Skin of body (tissue), 2 donors: Measurements from ENCODE around the gene HSD17B14. TPM values are rescaled to one million over a fixed set of nuclear protein-coding genes. Genes with fewer than 3 reads are reported as not detected.
"Not testable (repeated sequence)": the region's sequence is repeated elsewhere in the genome, so short reads cannot be mapped to it uniquely, and the experiment has no call there.

Source experiments
- DNase-seq: peaks from one replicate; lab custom pipeline; 2025; lab: John Stamatoyannopoulos, UW
- total RNA-seq: library from RNA; depleted of rRNA; stranded (reverse); fragments of >200 nt; gene quantifications from one replicate; pipeline ENCODE4 v1.2.3, GENCODE V29; 2014

The HSD17B14 gene
- total RNA-seq, 1 donor from 2014 or later: 3.4 TPM

GRCh38 chr19:48799358-48800300 lies 36.7 kb downstream of the HSD17B14 start:
- no peak for DNase-seq

- no peak for DNase-seq
Observed at GRCh38 chr19:48798937-48799336, 37.4 kb downstream of the HSD17B14 start.

DNA sequence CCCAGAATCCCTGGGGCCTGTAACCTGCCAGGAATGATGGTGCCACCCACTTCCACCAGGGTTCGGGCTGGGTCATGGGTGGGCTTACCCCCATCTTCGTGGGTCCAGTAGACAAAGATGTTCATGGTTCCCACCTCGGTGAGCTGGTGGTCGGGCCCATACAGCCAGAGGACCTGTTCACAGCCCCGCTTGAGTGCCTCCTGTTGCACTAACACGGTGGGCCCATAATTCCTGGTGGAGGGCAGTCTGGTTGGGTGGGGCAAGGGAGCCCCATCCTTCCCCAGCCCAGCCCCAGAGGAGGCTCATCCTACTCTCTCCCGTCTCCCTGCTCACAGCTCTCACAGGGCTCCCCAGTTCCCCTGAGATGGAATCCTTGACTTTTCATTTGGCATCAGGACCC lies 39.2 kb downstream of the HSD17B14 start:
- no peak for DNase-seq

DNA sequence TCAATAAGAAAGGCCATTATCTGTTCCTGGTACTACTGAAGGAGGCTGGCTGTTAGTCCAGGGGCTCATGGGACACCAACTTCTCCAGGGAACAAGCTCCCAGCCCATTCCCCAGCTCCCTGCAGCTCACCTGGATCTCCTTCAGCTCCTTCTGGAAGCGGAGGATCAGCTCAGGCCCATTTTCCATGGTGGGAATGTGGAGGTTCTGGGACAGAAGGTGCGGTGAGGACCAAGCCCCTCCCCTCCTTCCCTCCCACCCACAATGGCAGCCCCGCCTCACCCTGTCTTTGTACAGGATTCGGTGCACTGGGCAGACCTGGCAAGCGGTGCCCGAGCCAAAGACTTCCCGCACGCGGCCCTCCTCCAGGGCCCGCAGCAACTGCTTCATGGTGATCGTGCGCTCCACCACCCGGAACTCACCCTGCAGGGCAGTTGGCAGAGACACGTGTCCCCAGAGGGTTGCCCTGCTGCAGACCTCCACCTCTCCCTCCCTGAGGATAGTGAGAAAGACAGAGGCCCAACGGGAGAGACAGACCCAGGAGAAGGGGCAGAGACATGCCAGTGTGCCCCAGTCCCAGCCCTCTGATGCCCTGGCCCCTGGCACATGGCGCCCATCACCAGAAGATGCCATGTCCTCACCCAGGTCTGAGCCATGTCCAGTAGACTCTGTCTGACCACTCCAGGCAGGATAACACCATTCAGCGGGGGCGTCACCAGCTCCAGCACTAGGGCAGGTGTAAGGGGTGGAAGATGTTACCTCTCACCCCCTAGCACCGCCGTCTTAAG lies 39.8 kb downstream of the HSD17B14 start:
- DNase-seq: no peak

DNA sequence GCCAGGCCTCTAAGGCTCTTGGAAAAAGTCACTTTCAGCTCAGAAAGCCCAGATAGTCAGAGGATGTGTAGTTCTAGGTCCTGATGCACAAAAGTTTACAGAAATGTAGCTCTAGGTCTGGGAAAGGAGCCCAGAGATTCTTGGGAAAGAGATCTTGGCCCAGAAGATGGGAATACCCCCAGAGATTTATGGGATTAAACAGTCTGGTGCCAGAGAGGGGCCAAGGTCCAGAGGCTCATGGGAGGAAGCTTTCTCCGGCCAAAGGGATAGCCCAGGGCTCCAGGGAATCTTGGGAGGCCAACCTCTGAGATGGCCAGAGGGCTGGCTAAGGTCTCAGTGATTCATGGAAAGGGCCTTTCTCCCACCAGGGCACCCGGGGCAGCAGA lies 40.6 kb downstream of the HSD17B14 start:
- peak; percentile 74 for DNase-seq

DNA sequence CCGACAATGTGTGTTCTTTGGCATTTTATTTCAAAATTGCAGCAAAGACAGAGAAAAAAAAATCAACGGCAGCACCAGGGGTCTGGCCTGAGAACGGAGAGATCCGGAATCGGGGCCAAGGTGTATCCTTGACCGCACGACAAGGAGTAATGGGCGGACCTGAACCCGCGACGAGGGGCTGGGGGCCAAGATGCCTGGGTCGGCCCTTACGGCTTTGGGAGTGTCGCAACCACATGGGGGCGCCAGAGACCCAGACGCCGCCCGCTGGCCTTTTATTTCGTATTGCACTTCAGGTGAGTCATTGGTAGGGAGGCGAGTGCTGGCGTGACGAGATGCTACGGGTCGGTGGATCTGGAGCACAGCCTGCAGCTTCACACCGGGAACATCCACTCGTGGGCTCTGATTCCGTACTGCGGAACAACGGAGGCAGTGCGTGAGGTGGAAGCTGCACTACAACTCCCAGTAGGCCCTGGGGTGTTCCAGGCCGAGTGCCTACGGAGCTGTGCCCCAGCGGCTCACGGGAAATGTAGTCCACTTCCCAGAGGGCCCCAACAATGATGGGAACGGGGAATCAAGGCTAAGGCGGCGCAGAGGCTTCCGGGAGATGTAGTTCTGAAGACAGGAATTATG lies 41.1 kb downstream of the HSD17B14 start:
- DNase-seq: peak; percentile 97

- no peak for DNase-seq
Observed at GRCh38 chr19:48794291-48794690, 42.0 kb downstream of the HSD17B14 start.

DNA sequence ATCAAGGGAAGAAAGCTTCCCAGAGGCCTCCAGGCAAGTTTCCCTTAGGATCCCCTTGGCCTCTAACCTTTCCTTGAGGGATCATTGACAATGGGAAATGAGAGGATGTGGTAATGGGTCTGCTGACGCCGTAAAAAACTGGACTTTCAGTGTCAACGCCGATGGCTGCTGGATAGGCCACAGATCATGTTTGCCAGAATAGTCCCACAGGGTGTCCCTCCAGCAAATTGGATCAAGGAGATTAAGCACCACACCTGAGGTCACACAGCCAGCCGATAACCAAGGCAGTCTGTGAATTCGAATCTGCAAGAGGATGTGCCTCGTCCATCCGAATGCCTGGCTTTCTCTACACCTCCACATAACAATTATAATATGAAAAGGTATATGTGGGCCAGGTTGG lies 43.0 kb downstream of the HSD17B14 start:
- no peak for DNase-seq

- DNase-seq: not testable (repeated sequence)
Observed at GRCh38 chr19:48787331-48787730, 49.0 kb downstream of the HSD17B14 start.

DNA sequence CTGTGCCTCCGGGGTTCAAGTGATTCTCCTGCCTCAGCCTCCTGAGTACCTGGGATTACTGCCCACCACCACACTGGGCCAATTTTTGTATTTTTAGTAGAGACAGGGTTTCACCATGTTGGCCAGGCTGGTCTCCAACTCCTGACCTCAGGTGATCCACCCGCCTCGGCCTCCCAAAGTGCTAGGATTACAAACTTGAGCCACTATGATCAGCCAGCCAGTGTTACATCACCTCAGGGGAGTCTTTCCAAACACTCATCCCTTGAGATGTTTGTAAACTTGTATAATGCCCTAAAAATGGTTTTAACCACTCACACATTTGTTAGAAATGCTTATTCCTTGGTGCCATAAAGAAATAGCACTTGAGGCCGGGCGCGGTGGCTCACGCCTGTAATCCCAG lies 49.9 kb downstream of the HSD17B14 start:
- not testable (repeated sequence) for DNase-seq

DNA sequence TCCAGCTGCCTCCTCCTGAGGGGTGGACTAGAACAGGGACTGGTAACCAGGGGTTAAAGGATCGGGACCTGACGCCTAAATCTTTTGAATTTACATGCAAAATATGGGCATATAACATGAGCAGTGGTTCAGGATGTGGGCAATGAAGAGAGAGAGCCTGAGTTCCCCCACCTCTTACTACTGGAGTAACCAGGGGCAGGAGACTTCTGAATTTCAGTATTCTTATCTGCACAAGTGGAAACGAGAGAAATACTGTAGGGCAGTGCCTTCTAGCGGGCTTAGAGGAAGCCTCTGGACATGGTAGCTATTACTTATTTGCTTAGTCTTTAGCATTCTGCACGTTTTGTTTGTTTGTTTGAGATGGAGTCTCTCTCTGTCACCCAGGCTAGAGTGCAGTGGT lies 51.8 kb downstream of the HSD17B14 start:
- DNase-seq: no peak

DNA sequence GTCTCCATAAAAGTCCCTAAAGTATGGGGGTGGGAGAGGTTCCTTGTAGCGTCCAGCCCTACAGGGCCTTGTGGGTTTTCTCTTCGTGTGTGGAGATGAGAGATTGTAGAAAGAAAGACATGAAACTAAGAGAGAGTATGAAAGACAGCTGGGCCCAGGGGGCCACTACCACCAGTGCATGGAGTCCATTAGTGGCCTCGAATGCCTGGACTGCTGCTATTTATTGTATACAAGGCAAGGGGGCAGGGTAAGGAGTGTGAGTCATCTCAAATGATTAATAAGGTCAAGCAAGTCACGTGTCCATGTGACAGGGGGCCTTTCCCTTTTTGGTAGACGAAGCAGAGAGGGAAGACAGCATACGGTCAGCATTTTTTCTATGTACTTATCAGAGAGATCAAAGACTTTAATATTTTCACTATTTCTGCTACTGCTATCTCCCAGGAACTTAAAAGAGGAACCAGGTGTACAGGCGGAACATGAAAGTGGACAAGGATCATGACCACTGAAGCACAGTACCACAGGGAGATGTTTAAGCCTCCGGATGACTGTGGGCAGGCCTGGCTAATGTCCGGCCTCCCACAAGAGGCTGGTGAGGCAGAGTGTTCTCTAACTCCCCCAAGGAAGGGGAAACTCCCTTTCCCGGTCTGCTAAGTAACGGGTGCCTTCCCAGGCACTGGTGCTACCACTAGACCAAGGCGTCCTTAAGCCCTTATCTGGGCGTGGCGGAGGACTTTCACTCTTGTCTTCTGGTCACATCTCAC lies 55.5 kb downstream of the HSD17B14 start:
- DNase-seq: no peak

DNA sequence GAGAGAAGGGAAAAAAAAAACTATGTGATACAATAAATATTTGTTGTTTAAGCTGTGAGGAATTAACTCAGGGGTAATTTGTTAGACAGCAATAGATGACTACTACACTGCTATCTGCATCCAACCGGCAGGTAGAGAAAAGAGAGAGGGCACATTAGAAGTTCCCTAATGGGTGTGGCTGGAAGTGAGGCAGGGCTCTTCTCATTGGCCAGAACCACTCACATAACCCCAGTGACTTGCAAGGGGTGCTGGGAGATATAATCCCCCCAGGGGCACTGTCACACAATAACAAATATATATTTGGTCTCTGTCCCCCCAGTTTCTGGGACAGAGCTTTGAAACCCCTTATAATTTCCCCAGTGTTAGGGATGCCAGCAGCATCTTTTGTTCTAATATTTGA lies 56.7 kb downstream of the HSD17B14 start:
- no peak for DNase-seq

DNA sequence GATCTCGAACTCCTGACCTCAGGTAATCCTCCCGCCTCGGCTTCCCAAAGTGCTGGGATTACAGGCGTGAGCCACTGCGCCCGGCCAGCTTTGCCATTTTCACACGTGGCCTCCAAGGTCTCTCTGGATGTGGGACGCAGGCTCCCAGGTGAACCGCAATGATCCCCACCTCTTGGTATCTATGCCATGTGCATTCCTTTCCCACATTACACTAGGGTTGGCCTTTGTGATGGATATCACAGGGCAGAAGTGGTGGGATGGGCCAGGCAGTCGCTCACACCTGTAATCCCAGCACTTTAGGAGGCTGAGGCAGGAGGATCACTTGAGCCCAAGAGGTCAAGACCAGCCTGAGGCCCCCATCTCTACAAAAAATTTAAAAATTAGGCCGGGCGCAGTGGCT lies 58.6 kb downstream of the HSD17B14 start:
- DNase-seq: no peak

DNA sequence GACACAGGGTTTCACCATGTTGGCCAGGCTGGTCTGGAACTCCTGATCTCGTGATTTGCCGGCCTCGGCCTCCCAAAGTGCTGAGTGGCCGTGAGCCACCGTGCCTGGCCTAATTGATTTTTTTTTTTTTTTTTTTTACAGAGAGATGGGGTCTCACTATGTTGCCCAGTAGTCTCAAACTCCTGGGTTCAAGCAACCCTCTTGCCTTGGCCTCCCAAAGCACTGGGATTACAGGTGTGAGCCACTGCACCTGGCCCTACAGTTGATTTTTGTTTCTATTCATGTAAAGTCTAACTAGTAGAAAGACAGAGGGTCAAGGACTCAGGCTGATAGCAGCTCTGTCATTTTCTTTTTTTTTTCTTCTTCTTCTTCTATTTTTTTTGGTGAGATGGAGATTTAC lies 59.2 kb downstream of the HSD17B14 start:
- no peak for DNase-seq

- no peak for DNase-seq
Observed at GRCh38 chr19:48772503-48772953, 63.8 kb downstream of the HSD17B14 start.

- no peak for DNase-seq
Observed at GRCh38 chr19:48770734-48771472, 65.4 kb downstream of the HSD17B14 start.

GRCh38 chr19:48770266-48770665 lies 66.0 kb downstream of the HSD17B14 start:
- DNase-seq: no peak

- no peak for DNase-seq
Observed at GRCh38 chr19:48768994-48769713, 67.1 kb downstream of the HSD17B14 start.
